HG02970 (cell line): Measurements from ENCODE around the gene AUTS2.

Experiments
- ATAC-seq: cut with Tn5 transposase; IDR thresholded peaks from one replicate; pipeline ENCODE4 v1.9.1; 2021; ENCODE audit warnings: mild to moderate bottlenecking, moderate library complexity, moderate number of reproducible peaks; ENCODE audit not compliant: unreplicated experiment, low FRiP score

AUTS2 gene

GRCh38 chr7:70301673-70302185 is 703.5 kb downstream of the AUTS2 start:
- no peak for ATAC-seq

GRCh38 chr7:70303309-70303708 is 705.0 kb downstream of the AUTS2 start:
- ATAC-seq: no peak

GRCh38 chr7:70303780-70304179 is 705.5 kb downstream of the AUTS2 start:
- no peak for ATAC-seq

- no peak for ATAC-seq
Observed at GRCh38 chr7:70306173-70306572, 707.9 kb downstream of the AUTS2 start.

- ATAC-seq: no peak
Observed at GRCh38 chr7:70307544-70308106, 709.4 kb downstream of the AUTS2 start.

GRCh38 chr7:70312336-70312735 is 714.1 kb downstream of the AUTS2 start:
- no peak for ATAC-seq

- ATAC-seq: no peak
Observed at GRCh38 chr7:70313271-70313670, 715.0 kb downstream of the AUTS2 start.

GRCh38 chr7:70313687-70314086 is 715.4 kb downstream of the AUTS2 start:
- no peak for ATAC-seq

- no peak for ATAC-seq
Observed at GRCh38 chr7:70314221-70314620, 715.9 kb downstream of the AUTS2 start.

GRCh38 chr7:70316745-70317144 is 718.5 kb downstream of the AUTS2 start:
- ATAC-seq: no peak

GRCh38 chr7:70317356-70317755 is 719.1 kb downstream of the AUTS2 start:
- no peak for ATAC-seq

- ATAC-seq: no peak
Observed at GRCh38 chr7:70318511-70318910, 720.2 kb downstream of the AUTS2 start.

GRCh38 chr7:70319057-70319456 is 720.8 kb downstream of the AUTS2 start:
- ATAC-seq: no peak

GRCh38 chr7:70321016-70321590 is 722.8 kb downstream of the AUTS2 start:
- ATAC-seq: no peak

GRCh38 chr7:70322856-70323255 is 724.6 kb downstream of the AUTS2 start:
- ATAC-seq: no peak

- no peak for ATAC-seq
Observed at GRCh38 chr7:70325509-70326101, 727.3 kb downstream of the AUTS2 start.

- ATAC-seq: no peak
Observed at GRCh38 chr7:70334295-70334694, 736.0 kb downstream of the AUTS2 start.

GRCh38 chr7:70334871-70335270 is 736.6 kb downstream of the AUTS2 start:
- no peak for ATAC-seq

- ATAC-seq: no peak
Observed at GRCh38 chr7:70336536-70336935, 738.3 kb downstream of the AUTS2 start.

- no peak for ATAC-seq
Observed at GRCh38 chr7:70338015-70338414, 739.7 kb downstream of the AUTS2 start.

- no peak for ATAC-seq
Observed at GRCh38 chr7:70340236-70340635, 742.0 kb downstream of the AUTS2 start.

GRCh38 chr7:70341446-70341845 is 743.2 kb downstream of the AUTS2 start:
- ATAC-seq: no peak
